Liver (tissue), 3 donors: ENCODE measurements around the gene SLC25A21.

Experiments
- EGR1 ChIP-seq, 2 donors: IDR thresholded peaks; 2 replicates each; pipeline ENCODE4 v1.6.1; 2016 to 2018; ENCODE audit warnings: antibody characterized with exemption in 2 of 2, low read depth in 2 of 2
- FOXA1 ChIP-seq: IDR thresholded peaks from 2 replicates; pipeline ENCODE4 v1.6.1; 2016; ENCODE audit warnings: antibody characterized with exemption
- GABPA ChIP-seq, 2 donors: IDR thresholded peaks in 1 of 2; conservative IDR thresholded peaks in 1 of 2; 2 replicates each; pipeline ENCODE4 v1.6.1; 2016; ENCODE audit warnings: antibody characterized with exemption in 2 of 2, mild to moderate bottlenecking in 1 of 2, moderate library complexity in 1 of 2
- JUND ChIP-seq, 2 donors: IDR thresholded peaks; 2 replicates each; pipeline ENCODE4 v1.6.1; 2016; ENCODE audit warnings: antibody characterized with exemption in 2 of 2
- MAX ChIP-seq: IDR thresholded peaks from 2 replicates; pipeline ENCODE4 v1.6.1; 2016; ENCODE audit warnings: antibody characterized with exemption
- RAD21 ChIP-seq, 2 donors: IDR thresholded peaks; 2 replicates each; pipeline ENCODE4 v1.6.1; 2016; ENCODE audit warnings: antibody characterized with exemption in 2 of 2, mild to moderate bottlenecking in 2 of 2
- RXRA ChIP-seq, 2 donors: IDR thresholded peaks; 2 replicates each; pipeline ENCODE4 v1.6.1; 2017 to 2018; ENCODE audit warnings: antibody characterized with exemption in 2 of 2, mild to moderate bottlenecking in 1 of 2
- SP1 ChIP-seq: IDR thresholded peaks from 2 replicates; pipeline ENCODE4 v1.6.1; 2018; ENCODE audit warnings: antibody characterized with exemption, mild to moderate bottlenecking
- TAF1 ChIP-seq: conservative IDR thresholded peaks from 2 replicates; pipeline ENCODE4 v1.6.1; 2016; ENCODE audit warnings: antibody characterized with exemption, mild to moderate bottlenecking
- YY1 ChIP-seq: IDR thresholded peaks from 2 replicates; pipeline ENCODE4 v1.6.1; 2016; ENCODE audit warnings: antibody characterized with exemption, mild to moderate bottlenecking
- TF ChIP-seq, protein P1 (sequence below): IDR thresholded peaks from 2 replicates; pipeline ENCODE4 v1.6.1; 2016; ENCODE audit warnings: antibody characterized with exemption
- TF ChIP-seq, protein P2 (sequence below): fragments of 150-350 bp; IDR thresholded peaks from 2 replicates; pipeline ENCODE4 v1.5.1; 2017; ENCODE audit warnings: improper control_type of control experiment, low read depth, low read length; ENCODE audit not compliant: missing input control
- donor health status: healthy.
- donor health status: healthy.

DNA sequence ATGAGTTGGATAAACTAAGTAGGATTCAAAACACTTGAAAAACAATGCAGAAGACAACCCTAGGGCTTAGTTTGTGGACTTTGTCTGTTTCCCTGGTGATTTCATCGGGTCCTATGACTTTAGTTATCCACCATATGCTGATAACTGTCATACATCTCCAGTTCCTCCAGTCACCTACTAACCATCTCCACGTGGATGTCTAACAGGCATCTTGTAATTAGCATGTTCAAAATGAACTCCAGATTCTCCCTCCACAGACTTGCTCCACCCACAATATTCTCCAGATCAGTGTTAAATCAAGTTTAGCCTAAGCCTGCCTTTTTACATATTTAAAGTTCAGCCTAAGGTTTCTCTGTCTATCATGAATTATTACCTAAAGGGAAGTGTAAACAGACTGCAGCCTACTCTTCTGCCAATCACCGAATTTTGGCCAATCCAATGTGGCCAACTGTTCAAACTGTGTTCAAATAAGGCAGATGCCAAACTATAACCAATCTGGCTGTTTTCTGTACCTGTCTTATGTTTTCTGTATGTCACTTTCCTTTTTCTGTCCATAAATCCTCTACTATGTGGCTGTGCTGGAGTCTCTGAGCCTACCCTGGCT lies 423.7 kb downstream of the SLC25A21 start:
- TF ChIP-seq MAX (no peak), TAF1 (no peak), EGR1 (IDR thresholded peaks at IDR 0.05; ENCODE audit: low read depth in 2 of 2) (no peak), JUND (IDR thresholded peaks at IDR 0.05) (no peak), GABPA (IDR thresholded peaks at IDR 0.05 in 1 of 2, conservative IDR thresholded peaks at IDR 0.05 in 1 of 2) (no peak), SP1 (no peak), FOXA1 (no peak), RXRA (IDR thresholded peaks at IDR 0.05) (no peak), RAD21 (IDR thresholded peaks at IDR 0.05) (no peak), YY1 (no peak)
- TF ChIP-seq, protein P1, sequence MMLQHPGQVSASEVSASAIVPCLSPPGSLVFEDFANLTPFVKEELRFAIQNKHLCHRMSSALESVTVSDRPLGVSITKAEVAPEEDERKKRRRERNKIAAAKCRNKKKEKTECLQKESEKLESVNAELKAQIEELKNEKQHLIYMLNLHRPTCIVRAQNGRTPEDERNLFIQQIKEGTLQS: no peak
- TF ChIP-seq, protein P2, sequence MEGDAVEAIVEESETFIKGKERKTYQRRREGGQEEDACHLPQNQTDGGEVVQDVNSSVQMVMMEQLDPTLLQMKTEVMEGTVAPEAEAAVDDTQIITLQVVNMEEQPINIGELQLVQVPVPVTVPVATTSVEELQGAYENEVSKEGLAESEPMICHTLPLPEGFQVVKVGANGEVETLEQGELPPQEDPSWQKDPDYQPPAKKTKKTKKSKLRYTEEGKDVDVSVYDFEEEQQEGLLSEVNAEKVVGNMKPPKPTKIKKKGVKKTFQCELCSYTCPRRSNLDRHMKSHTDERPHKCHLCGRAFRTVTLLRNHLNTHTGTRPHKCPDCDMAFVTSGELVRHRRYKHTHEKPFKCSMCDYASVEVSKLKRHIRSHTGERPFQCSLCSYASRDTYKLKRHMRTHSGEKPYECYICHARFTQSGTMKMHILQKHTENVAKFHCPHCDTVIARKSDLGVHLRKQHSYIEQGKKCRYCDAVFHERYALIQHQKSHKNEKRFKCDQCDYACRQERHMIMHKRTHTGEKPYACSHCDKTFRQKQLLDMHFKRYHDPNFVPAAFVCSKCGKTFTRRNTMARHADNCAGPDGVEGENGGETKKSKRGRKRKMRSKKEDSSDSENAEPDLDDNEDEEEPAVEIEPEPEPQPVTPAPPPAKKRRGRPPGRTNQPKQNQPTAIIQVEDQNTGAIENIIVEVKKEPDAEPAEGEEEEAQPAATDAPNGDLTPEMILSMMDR: no peak
